ENCODE results near the gene ENOX1.
"Not testable (repeated sequence)": the region's sequence is repeated elsewhere in the genome, so short reads cannot be mapped to it uniquely, and the experiment has no call there.

The ENOX1 gene

DNA sequence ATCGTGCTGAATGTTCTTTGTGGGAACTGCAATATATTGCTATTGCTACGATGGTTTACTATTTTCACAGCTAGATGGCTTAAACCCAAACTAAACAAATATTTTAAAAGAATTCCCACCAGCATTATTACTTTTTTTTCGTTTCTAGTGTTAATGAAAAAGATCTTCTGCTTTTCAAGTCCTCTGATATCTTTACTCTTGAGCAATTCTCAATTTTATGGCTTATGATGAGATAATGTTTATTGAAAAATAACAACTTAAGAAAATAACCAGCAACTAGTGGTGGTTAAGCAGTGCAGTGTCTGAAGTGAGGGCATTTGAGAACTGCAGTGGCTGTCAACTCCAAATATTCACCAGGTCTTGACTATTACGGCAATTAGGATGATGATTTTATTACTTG, 360.4 kb downstream of the ENOX1 start:
- TF ChIP-seq, protein P1, sequence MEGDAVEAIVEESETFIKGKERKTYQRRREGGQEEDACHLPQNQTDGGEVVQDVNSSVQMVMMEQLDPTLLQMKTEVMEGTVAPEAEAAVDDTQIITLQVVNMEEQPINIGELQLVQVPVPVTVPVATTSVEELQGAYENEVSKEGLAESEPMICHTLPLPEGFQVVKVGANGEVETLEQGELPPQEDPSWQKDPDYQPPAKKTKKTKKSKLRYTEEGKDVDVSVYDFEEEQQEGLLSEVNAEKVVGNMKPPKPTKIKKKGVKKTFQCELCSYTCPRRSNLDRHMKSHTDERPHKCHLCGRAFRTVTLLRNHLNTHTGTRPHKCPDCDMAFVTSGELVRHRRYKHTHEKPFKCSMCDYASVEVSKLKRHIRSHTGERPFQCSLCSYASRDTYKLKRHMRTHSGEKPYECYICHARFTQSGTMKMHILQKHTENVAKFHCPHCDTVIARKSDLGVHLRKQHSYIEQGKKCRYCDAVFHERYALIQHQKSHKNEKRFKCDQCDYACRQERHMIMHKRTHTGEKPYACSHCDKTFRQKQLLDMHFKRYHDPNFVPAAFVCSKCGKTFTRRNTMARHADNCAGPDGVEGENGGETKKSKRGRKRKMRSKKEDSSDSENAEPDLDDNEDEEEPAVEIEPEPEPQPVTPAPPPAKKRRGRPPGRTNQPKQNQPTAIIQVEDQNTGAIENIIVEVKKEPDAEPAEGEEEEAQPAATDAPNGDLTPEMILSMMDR (conservative IDR thresholded peaks at IDR 0.05; ENCODE audit: low read length) = no peak
- H3K4me3 ChIP-seq (ENCODE audit: low read length) = no peak overlapping the region
- DNase-seq (ENCODE audit: low read depth) = no peak

DNA sequence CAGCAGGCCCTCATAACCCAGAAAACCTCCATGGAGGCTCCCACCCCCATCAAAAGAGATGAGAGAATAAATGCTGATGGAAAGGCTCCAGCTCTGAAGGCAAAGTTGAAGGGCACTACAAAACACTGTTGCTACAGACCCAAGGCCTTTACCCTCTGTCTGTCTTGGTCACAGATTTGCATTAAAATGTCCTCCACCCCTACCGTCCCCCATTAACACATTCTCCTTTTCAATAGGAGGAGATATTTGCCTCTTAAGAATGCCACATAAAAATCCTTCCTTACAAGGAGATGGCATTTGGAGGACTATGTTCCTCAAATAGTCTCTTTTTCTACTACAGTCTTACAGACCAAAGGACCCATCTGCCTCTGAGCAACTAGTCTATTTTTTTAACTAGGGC, 361.5 kb downstream of the ENOX1 start:
- no peak overlapping the region for H3K4me3 ChIP-seq (ENCODE audit: low read length)
- DNase-seq (ENCODE audit: low read depth) = no peak
- TF ChIP-seq, protein P1 (conservative IDR thresholded peaks at IDR 0.05; ENCODE audit: low read length) = no peak

DNA sequence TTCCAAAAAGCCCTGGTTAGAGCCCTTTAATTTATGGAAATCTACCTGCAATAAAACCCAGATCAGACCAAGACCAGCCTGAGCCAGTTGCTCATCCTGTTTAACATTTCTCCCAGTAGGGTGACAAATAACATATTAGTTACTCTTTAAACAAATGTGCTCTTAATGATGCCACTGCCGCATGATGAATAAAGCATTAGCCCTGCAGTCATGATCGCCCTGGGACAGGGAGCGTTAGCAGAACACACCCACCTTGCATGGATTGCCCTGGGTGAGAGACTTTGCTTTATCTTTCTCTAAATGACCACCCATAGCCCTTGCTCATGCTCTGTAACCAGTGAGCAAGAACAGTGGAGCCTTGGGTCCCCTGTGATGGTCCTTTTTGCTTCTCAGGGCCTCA, 362.4 kb downstream of the ENOX1 start:
- H3K4me3 ChIP-seq (ENCODE audit: low read length) = no peak overlapping the region
- no peak for DNase-seq (ENCODE audit: low read depth)
- TF ChIP-seq, protein P1 (conservative IDR thresholded peaks at IDR 0.05; ENCODE audit: low read length) = no peak

DNA sequence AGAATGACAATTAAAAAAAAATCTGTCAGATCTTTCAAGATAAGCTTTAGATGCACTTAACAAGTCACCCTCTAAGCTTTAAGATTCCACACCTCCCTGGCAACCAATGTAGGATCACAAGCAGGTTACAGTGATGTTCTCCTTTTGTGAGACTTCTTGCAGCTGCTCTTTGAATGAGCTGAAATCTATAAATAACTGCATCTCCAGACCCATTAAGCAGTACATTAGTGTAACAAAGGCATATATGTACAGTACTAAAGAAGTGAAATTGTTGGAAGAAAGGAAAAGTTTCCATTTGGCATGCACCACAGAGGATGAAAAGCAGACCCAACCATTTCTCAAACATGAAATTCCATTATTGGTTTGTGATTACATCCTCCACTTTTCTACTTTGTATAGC, 364.7 kb downstream of the ENOX1 start:
- TF ChIP-seq, protein P1 (conservative IDR thresholded peaks at IDR 0.05; ENCODE audit: low read length) = no peak
- no peak for DNase-seq (ENCODE audit: low read depth)
- H3K4me3 ChIP-seq (ENCODE audit: low read length) = no peak overlapping the region

DNA sequence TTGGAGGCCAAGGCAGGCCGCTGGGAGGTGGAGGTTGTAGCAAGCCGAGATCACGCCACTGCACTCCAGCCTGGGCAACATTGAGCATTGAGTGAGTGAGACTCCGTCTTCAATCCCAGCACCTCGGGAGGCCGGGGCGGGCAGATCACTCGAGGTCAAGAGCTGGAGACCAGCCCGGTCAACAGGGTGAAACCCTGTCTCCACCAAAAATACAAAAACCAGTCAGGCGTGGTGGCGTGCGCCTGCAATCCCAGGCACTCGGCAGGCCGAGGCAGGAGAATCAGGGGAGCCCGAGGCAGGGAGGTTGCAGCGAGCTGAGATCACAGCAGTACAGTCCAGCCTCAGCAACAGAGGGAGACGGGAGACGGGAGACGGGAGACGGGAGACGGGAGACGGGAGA, 369.9 kb downstream of the ENOX1 start:
- DNase-seq (ENCODE audit: low read depth); H3K4me3 ChIP-seq (ENCODE audit: low read length): not testable (repeated sequence)

DNA sequence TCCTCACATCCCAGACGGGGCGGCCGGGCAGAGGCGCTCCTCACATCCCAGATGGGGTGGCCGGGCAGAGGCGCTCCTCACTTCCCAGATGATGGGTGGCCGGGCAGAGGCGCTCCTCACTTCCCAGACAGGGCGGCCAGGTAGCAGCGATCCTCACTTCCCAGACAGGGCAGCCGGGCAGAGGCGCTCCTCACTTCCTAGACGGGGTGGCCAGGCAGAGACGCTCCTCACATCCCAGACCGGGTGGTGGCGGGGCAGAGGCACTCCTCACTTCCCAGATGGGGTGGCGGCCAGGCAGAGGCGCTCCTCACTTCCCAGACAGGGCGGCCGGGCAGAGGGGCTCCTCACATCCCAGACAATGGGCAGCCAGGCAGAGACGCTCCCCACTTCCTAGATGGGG, 370.4 kb downstream of the ENOX1 start:
- DNase-seq (ENCODE audit: low read depth); H3K4me3 ChIP-seq (ENCODE audit: low read length): not testable (repeated sequence)

DNA sequence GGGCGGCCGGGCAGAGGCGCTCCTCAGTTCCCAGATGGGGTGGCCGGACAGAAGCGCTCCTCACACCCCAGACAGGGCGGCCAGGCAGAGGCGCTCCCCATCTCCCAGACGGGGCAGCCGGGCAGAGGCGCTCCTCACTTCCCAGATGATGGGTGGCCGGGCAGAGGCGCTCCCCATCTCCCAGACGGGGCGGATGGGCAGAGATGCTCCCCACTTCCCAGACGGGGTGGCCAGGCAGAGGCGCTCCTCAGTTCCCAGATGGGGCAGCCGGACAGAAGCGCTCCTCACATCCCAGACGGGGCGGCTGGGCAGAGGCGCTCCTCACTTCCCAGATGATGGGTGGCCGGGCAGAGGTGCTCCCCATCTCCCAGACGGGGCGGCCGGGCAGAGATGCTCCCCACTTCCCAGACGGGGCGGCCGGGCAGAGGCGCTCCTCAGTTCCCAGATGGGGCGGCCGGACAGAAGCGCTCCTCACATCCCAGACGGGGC, 370.8 kb downstream of the ENOX1 start:
- DNase-seq (ENCODE audit: low read depth); H3K4me3 ChIP-seq (ENCODE audit: low read length): not testable (repeated sequence)

DNA sequence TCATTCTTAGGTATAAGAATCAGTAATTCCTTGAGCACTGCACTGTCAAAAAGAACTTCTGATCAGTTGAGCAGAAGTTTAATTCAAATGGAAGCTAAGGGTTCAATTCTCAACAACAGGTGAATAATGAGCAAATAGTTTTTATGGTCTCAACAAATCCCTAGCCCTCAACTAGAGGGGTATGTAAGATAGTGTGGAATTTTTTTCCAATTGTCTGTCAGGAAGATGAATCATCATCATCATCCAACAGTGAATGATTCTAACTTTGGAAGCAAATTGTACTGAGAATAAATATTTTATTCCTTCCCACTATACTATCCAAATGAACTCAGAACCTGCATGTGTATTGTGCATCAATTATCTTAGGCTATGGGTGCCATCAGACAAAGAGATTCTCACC, 372.7 kb downstream of the ENOX1 start:
- no peak for DNase-seq (ENCODE audit: low read depth)
- TF ChIP-seq, protein P1 (conservative IDR thresholded peaks at IDR 0.05; ENCODE audit: low read length) = no peak

DNA sequence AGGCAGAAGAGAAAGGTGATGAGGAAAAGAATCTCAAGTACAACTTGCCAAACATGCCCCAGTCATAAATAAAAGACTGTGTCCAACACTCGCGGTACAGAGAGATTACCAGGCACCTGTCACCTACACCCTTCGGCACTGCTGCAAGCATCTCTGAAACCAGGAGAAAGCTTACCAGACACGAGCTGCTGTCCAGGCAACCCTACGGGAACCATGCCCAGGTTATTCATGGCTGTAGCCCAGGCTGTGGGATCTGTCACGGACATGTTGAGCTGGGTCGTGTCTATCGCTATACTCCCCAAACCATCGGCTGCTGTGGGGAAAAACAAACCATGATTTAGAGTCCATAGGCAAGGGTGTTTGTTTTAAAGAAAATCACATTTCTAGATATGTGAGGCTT, 375.0 kb downstream of the ENOX1 start:
- TF ChIP-seq, protein P1 (conservative IDR thresholded peaks at IDR 0.05; ENCODE audit: low read length) = no peak
- no peak for DNase-seq (ENCODE audit: low read depth)
- no peak overlapping the region for H3K4me3 ChIP-seq (ENCODE audit: low read length)

More for the DNA sequence above, 372.7 kb downstream of the ENOX1 start:
- H3K4me3 ChIP-seq (ENCODE audit: low read length) = no peak overlapping the region
